Measurements from ENCODE around the gene L1CAM.
"Not testable (repeated sequence)": the region's sequence is repeated elsewhere in the genome, so short reads cannot be mapped to it uniquely, and the experiment has no call there.

Gene L1CAM

DNA sequence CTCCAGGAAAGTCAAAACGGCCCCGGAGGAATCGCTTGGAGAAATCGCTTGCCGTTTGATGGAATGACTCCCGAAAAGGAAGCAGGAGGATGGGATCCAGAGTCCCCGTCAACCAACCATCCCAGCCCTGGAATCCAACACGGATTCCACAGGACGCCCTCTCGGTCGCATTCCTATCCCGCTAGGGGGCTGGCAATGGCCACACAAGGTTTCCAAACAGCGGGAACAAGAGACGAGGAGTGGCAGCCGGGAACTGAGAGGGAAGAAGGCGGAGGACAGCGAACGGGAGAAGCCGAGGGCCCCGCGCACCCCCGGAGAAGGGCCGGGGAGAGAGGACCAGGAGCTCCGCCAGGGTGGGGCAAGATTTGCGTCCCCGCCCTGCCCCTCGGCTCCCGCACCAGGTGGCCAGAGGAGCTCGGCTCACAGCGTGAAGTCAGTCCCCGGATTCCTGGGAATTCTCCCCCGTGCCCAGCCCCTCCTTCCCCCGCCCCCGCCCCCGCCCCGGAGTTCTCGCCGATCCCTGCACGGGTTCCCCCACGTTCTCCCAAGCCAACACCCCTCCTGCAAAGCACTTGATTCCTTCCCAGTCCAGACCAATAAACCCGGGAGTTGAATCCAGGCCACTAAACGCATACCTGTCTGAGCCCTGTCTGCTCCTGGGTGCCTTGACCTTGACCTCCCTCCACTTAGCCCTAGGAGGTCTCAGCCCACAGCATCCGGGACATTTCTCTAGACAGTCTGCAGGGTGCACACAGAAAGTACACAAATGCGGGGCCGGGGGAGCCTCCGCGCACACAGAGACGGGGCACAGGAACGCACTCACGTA lies 57.0 kb downstream of the L1CAM start:
- DNase-seq = no peak

GRCh38 chrX:153828308-153828707 lies 57.7 kb downstream of the L1CAM start:
- DNase-seq = no peak

DNA sequence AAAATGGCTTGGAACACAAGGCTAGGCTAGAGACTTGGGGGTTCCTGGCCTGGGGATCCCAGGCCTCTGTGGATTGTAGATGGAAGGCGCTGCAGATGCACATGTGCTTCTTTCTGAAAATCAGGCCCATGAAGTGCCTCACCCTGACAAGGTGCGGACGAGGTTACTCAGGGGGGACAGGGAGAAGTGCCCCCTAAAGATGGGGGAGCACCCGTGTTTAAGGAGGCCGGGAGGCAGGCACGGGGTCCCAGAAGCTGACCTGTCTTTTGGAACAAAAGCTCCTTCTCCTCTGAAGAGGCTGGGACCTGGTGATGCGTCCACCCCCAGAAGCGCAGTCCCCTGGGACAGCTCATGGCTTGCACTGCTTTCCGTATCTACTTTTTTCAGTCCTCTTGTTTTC lies 58.1 kb downstream of the L1CAM start:
- DNase-seq = no peak

GRCh38 chrX:153827016-153827415 lies 59.0 kb downstream of the L1CAM start:
- no peak for DNase-seq

DNA sequence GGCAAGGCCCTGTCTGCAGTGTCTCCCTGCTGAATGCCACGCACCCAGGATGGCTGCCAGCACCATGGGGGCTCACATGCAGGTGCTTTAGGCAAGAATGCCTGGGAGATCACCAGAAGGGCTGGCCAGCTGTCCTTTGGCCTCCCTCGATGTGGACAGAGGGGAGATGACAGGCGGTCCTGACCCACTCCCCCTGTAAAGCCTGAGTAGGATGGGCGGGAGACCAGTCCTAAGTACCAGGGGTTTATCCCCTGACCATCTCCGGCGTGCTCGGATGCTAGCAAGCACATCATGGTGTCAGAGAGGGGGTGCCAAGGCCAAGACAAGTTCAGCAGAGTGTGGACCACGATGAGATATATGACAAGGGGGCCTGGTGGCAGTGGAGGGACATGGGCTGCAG lies 60.9 kb downstream of the L1CAM start:
- DNase-seq = no peak

GRCh38 chrX:153824348-153824747 lies 61.6 kb downstream of the L1CAM start:
- no peak for DNase-seq

DNA sequence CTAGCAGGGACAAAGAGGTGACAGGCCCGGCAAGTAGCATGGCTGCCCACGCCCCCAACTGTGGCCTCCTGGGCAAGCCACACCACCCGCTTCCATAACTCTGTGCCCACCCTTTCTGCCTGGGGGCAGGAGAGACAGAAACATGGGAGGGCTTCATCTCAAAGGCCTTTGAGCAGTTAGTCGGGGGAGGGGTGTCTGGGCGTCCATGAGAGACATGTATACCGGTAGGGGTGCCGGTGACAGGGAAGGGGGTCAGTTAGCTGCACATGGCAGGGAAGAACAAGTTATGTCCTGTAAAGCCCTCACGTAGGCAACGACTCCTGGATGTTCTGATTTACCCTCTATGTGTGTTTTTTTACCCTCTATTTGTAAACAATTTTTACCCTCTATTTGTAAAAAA lies 64.9 kb downstream of the L1CAM start:
- no peak for DNase-seq

- DNase-seq = no peak
Measured at GRCh38 chrX:153820601-153821000, 65.4 kb downstream of the L1CAM start.

DNA sequence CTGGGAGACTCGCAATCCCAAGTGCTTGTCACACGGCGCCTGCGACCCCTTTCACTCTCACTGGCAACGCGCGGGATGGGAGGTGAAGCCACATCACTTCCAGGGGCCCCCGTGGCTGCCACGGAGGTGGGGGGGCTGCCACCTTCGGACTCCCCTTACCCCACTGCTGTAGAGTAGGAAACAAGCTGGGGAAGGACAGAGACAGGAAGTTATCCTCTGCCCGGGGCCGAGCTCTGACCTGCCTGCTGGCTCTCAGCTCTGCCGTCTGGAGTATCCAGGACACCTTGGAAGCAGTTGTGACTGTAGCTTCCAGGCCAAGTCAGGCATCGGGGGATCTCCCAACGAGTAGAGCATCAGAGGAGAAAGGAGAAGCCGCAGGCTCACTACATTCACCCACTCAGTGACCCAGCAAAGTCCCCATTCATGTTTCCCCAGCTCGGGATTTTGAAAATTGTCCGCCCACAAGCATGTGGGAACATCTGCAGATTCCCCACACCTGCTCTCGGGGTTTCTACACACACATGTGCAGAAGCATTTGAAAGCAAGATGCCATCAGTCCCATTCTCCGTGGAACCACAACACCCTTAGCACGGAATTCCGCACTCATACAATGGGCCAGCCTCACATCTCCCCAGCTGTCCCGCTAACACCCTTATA lies 66.5 kb downstream of the L1CAM start:
- DNase-seq = no peak

DNA sequence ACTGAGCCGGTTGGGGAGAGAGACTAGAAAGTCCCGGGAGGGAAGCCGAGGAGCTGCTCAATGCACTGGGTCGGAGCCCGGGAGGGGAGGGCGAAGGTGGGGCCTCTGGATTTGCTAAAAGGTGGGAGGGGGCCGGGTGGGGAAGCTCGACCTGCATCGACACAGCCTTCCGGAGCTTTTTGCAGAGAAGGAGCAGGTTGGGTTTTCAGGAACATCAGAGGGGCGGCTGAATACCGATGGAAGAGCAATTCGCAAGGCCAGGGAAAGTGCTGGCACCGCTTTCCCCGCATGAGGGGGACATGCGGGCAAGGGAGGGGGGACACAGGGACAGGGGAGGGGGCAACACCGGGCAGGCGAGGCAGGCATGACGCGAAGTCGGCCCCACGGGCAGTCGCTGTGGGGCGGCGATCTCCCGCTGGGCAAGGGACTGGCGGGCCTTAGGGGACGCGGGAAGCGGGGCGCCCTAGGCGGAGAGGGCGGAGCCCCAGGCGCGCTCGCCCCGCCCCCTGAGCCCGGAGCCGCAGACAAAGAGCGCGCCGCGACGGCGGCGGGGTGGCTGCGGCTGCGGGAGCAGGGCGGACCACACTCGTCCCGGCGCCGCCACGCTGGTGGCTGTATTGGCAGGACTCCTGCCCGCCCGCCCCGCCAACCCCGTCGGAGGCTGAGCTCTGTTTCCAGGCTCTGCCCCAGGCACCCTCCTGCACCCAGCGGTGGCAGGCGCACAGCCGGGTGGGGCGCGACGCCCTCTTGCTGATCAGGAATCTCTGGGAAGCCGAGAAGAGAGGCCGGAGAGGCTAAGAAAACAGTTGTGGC lies 67.2 kb downstream of the L1CAM start:
- peak; percentile 53 for DNase-seq

- DNase-seq = not testable (repeated sequence)
Measured at GRCh38 chrX:153818064-153818463, 67.9 kb downstream of the L1CAM start.

DNA sequence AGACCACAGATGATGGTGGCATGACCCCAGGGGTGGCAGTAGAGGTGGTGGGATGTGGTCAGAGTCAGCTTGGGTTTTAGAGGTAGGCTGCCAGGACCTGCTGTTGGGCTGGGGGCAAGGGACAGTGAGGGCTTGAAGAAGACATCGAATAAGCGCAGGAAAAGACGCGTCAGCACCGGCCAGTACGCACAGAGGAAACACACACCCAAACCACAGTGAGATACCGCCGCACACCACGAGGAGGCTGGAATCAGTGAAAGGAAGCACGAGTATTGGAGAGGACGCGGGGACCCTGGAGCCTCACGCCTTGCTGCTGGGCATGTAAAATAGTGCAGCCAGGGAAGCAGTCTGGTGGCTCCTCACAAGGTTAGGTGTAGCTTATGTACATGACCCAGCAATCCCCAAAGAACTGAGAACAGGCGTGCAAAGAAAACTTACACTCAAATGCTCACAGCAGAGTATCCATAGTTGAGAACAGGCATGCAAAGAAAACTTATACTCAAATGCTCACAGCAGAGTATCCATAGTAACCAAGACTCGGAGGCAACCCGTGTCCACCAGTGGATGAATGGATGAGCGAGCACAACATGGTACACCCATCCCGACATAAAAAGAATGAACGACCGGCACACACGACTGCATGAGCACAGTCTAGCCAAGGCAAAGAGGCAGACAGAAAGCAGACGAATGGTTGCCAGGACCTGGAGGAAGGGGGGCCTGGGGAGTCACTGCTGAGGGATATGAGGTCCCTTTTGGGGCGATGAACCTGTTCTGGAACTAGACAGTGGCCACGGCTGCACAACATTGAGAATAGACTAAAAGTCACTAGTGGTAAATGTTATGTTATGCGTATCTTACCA lies 68.9 kb downstream of the L1CAM start:
- peak; percentile 34 for DNase-seq

- no peak for DNase-seq
Measured at GRCh38 chrX:153814591-153815315, 71.2 kb downstream of the L1CAM start.

GRCh38 chrX:153813161-153813560 lies 72.8 kb downstream of the L1CAM start:
- DNase-seq = no peak

DNA sequence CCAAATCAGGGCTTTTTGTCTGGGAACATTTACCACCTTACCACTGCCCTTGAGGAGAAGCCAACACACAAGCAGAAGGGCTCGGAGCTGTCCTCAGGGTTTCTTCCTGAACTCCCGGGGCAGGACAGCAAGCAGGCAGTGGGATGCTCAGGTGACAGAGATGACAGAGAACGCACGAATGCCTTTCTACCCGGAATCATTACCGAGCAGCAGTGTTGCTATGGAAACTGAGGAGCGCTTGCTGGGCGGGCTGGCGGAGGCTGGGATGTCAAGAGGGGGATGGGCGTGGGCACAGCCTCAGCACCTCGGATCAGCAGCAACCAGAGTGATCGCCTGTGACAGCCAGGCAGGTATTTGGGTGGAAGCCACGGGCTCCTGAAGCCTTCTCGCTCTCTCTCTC lies 73.8 kb downstream of the L1CAM start:
- DNase-seq = no peak
